GM12878 (cell line): Measurements from ENCODE around the gene MMAA. TPM values are rescaled to one million over a fixed set of nuclear protein-coding genes. Genes with fewer than 3 reads are reported as not detected.

Experiments
- ATAC-seq: fragments of 200-7000 bp; cut with Tn5 transposase; 3 replicates; pipeline ENCODE4 v1.9.1; 2020; ENCODE audit warnings: mild to moderate bottlenecking, moderate library complexity
- BruUV-seq: library from RNA; stranded (reverse); fragments of 400-500 nt; replicated peaks from 2 replicates; lab custom pipeline; 2021; lab: Mats Ljungman, UMichigan
- CTCF ChIA-PET: fragments of 300-600 bp; sonication (Branson Sonifier 250); formaldehyde crosslinking; extraction: SDS; loops from one replicate; lab custom pipeline; 2021; ENCODE audit warnings: inconsistent platforms; lab: Yijun Ruan, JAX
- POLR2A ChIA-PET: fragments of 350-600 bp; formaldehyde crosslinking; extraction: SDS; loops from one replicate; lab custom pipeline; 2021; ENCODE audit warnings: inconsistent platforms; lab: Charles Lee
- RAD21 ChIA-PET: fragments of 300-600 bp; sonication (Branson Sonifier 250); formaldehyde crosslinking; loops from one replicate; lab custom pipeline; 2023; ENCODE audit warnings: antibody characterized with exemption; ENCODE audit not compliant: unreplicated experiment; lab: Charles Lee
- SMC1A ChIA-PET: fragments of 300-600 bp; sonication (Branson Sonifier 250); formaldehyde crosslinking; loops from one replicate; lab custom pipeline; 2023; ENCODE audit not compliant: unreplicated experiment, uncharacterized antibody; lab: Charles Lee
- DNase-seq: peaks from one replicate; pipeline ENCODE4 v3.0.0-alpha.2; 2011; ENCODE audit warnings: low read depth, low spot score
- FAIRE-seq: peaks from 3 replicates; lab custom pipeline; 2011; peaks lifted over from hg19 to GRCh38; lab: Jason Lieb, UNC
- H2AFZ ChIP-seq: 2 replicates; pipeline ENCODE4 v1.6.0; 2011; ENCODE audit warnings: low read depth, low read length, control low read depth; ENCODE audit not compliant: control insufficient read depth
- H3K27ac ChIP-seq: 2 replicates; pipeline ENCODE4 v1.5.1; 2011; ENCODE audit warnings: control low read depth; ENCODE audit not compliant: control insufficient read depth, insufficient read depth
- H3K27me3 ChIP-seq, 2 experiments: replicated peaks in 1 of 2; 2 replicates each; pipeline versions ENCODE4 v1.6.0 to v1.6.1; 2011; ENCODE audit warnings: low read length in 1 of 2; ENCODE audit not compliant: control insufficient read depth in 2 of 2, insufficient read depth in 2 of 2
- H3K36me3 ChIP-seq, 2 experiments: 2 replicates each; pipeline ENCODE4 v1.5.1; 2011; ENCODE audit warnings: low read length in 1 of 2; ENCODE audit not compliant: control insufficient read depth in 2 of 2, insufficient read depth in 2 of 2
- H3K4me1 ChIP-seq: 2 replicates; pipeline ENCODE4 v1.6.1; 2011; ENCODE audit warnings: mild to moderate bottlenecking, low read length, moderate library complexity, mixed read lengths; ENCODE audit not compliant: control insufficient read depth, insufficient read depth
- H3K4me2 ChIP-seq: 2 replicates; pipeline ENCODE4 v1.6.0; 2011; ENCODE audit warnings: control low read depth; ENCODE audit not compliant: control insufficient read depth, insufficient read depth
- H3K4me3 ChIP-seq: fragments of 200-600 bp; sonication (generic); 2 replicates; pipeline ENCODE4 v1.5.1; 2016
- H3K79me2 ChIP-seq: 2 replicates; pipeline ENCODE4 v1.6.0; 2011; ENCODE audit warnings: low read length; ENCODE audit not compliant: control insufficient read depth, insufficient read depth
- H3K9ac ChIP-seq: 2 replicates; pipeline ENCODE4 v1.8.0; 2011; ENCODE audit warnings: low read length, control low read depth, mixed read lengths; ENCODE audit not compliant: control insufficient read depth, insufficient read depth
- H3K9me3 ChIP-seq: replicated peaks from 3 replicates; pipeline ENCODE4 v1.5.1; 2011; ENCODE audit warnings: mild to moderate bottlenecking, low read length; ENCODE audit not compliant: control insufficient read depth, insufficient read depth
- H4K20me1 ChIP-seq: 2 replicates; pipeline ENCODE4 v1.6.0; 2011; ENCODE audit not compliant: control insufficient read depth, insufficient read depth
- ASH2L ChIP-seq: fragments of 300-600, 200-600 bp; sonication (generic); IDR thresholded peaks from 2 replicates; pipeline ENCODE4 v1.6.1; 2017; ENCODE audit warnings: low read depth, mild to moderate bottlenecking, borderline replicate concordance
- BACH1 ChIP-seq: fragments of 450-650 bp; IDR thresholded peaks from 2 replicates; pipeline ENCODE4 v1.6.1; 2017; ENCODE audit warnings: mild to moderate bottlenecking, borderline replicate concordance
- EP300 ChIP-seq, 2 experiments: fragments of 150-350 bp in 1 of 2; IDR thresholded peaks; 2 replicates each; pipeline ENCODE4 v1.6.1; 2011 to 2012; ENCODE audit warnings: low read depth in 2 of 2, low read length in 2 of 2, borderline replicate concordance in 1 of 2, improper control_type of control experiment in 1 of 2, inconsistent platforms in 1 of 2; ENCODE audit not compliant: control insufficient read depth in 1 of 2
- NR2C1 ChIP-seq: fragments of 450-650 bp; IDR thresholded peaks from 2 replicates; pipeline ENCODE4 v1.6.1; 2017; ENCODE audit warnings: antibody characterized with exemption, mild to moderate bottlenecking, moderate library complexity
- NR2C2 ChIP-seq: IDR thresholded peaks from 2 replicates; pipeline ENCODE4 v1.6.1; 2011; ENCODE audit warnings: borderline replicate concordance, low read depth; ENCODE audit not compliant: control insufficient read depth, insufficient read length
- PKNOX1 ChIP-seq: fragments of 450-650 bp; IDR thresholded peaks from 2 replicates; pipeline ENCODE4 v1.6.1; 2016; ENCODE audit warnings: mild to moderate bottlenecking
- SP1 ChIP-seq: IDR thresholded peaks from one replicate; pipeline ENCODE4 v1.6.1; 2011; ENCODE audit warnings: low read depth, low read length
- TAF1 ChIP-seq: IDR thresholded peaks from 2 replicates; pipeline ENCODE4 v1.6.1; 2011; ENCODE audit warnings: mild to moderate bottlenecking, low read depth, low read length, borderline replicate concordance
- YBX1 ChIP-seq: fragments of 450-650 bp; IDR thresholded peaks from 2 replicates; pipeline ENCODE4 v1.6.1; 2016; ENCODE audit warnings: antibody characterized with exemption
- ZNF622 ChIP-seq: fragments of 450-650 bp; IDR thresholded peaks from 2 replicates; pipeline ENCODE4 v1.6.1; 2017; ENCODE audit warnings: mild to moderate bottlenecking, inconsistent platforms
- WGBS: methylation state at CpG from one replicate; pipeline ENCODE4 v1.1.6; 2016; ENCODE audit warnings: low lambda C conversion rate; ENCODE audit not compliant: insufficient replicate concordance, insufficient coverage; ENCODE audit errors: missing lambda C conversion rate; 5-methylcytosine and 5-hydroxymethylcytosine counted together
- in situ Hi-C: fragments of 300-500 bp; cut with MboI; formaldehyde crosslinking; loops from 9 replicates; pipeline ENCODE4 v1.14.3; 2018; ENCODE audit warnings: mixed read lengths
- intact Hi-C: fragments of 100-400 bp; cut with micrococcal nuclease; formaldehyde crosslinking; loops from one replicate; pipeline ENCODE4 v1.14.2; 2022; ENCODE audit not compliant: unreplicated experiment
- polyA plus RNA-seq, 11 experiments: library from polyadenylated mRNA; depleted of rRNA in 4 of 11; unstranded in 6 of 11; stranded (reverse) in 5 of 11; fragments of >200 nt; fragmentation: Nextera tagmentation in 4 of 11; fragmentation: Illumina TruSeq in 1 of 11; extraction: Ambion mirVana in 4 of 11; extraction: Trizol in 1 of 11; gene quantifications; 1 replicate in 1 of 11; 2 replicates in 10 of 11; pipeline versions ENCODE4 v1.2.1 to v1.2.3, GENCODE V29; 2011 to 2016; ENCODE audit warnings: inconsistent platforms in 2 of 11, missing spikeins in 2 of 11, low read depth in 1 of 11
- total RNA-seq, 4 experiments: library from RNA; depleted of rRNA in 3 of 4; stranded (reverse); fragments of >200 nt in 3 of 4; fragmentation: Illumina TruSeq in 1 of 4; extraction: Trizol in 1 of 4; gene quantifications; 2 replicates each; pipeline versions ENCODE4 v1.2.1 to v1.2.3, GENCODE V29; 2013 to 2021

The MMAA gene
- total and polyA plus RNA-seq, 10 of the 15 experiments (the other 5 are each of a cell fraction or from before 2014, with no cell fraction given): 4.5 to 22.6 (median 11.8) TPM

GRCh38 chr4:145679991-145680455 lies 60.8 kb downstream of the MMAA start, which contains the start of gene C4orf51:
Gene C4orf51, plus strand, starts transcription at chr4:145680146. Its CDS starts 58 bp downstream, at chr4:145680204.
- ChIA-PET POLR2A (no interaction called here), RAD21 (no interaction called here), SMC1A (interaction anchor here (0.8 kb wide), 1 partner anchor 9 kb away, joined by 3 read pairs; no protein-coding TSS in a partner anchor), CTCF (no interaction called here)
- no peaks in the 10 kb centered on the region for H3K4me1 ChIP-seq
- H3K79me2 ChIP-seq: no peaks in the 10 kb centered on the region
- DNase-seq (no peak), FAIRE-seq (no peak), ATAC-seq (no peak)
- H3K9ac ChIP-seq: no peak within 1 kb of the TSS
- no peaks in the 10 kb centered on the region for H3K27me3 ChIP-seq
- no peaks in the 10 kb centered on the region for H4K20me1 ChIP-seq
- no peaks in the 10 kb centered on the region for H3K36me3 ChIP-seq
- no peak within 1 kb of the TSS for H3K27ac ChIP-seq
- BruUV-seq: no TSS peak
- H2AFZ ChIP-seq: no peak within 1 kb of the TSS
- H3K4me2 ChIP-seq: no peak within 1 kb of the TSS
- intact Hi-C loops: no loop called here
- no peaks in the 10 kb centered on the region for H3K9me3 ChIP-seq
- in situ Hi-C loops: no loop called here
- TF ChIP-seq TAF1 (no peak), SP1 (no peak), PKNOX1 (no peak), NR2C2 (no peak), NR2C1 (no peak), BACH1 (no peak), ASH2L (no peak), EP300 (IDR thresholded peaks at IDR 0.05; ENCODE audit: borderline replicate concordance in 1 of 2, control insufficient read depth in 1 of 2, low read depth in 2 of 2, low read length in 2 of 2) (no peak), YBX1 (no peak), ZNF622 (no peak)
- WGBS: 59% methylated on average over 6 of the region's 6 CpGs
- no peak within 1 kb of the TSS for H3K4me3 ChIP-seq
